ENCODE results near the gene AFF3.

DNA sequence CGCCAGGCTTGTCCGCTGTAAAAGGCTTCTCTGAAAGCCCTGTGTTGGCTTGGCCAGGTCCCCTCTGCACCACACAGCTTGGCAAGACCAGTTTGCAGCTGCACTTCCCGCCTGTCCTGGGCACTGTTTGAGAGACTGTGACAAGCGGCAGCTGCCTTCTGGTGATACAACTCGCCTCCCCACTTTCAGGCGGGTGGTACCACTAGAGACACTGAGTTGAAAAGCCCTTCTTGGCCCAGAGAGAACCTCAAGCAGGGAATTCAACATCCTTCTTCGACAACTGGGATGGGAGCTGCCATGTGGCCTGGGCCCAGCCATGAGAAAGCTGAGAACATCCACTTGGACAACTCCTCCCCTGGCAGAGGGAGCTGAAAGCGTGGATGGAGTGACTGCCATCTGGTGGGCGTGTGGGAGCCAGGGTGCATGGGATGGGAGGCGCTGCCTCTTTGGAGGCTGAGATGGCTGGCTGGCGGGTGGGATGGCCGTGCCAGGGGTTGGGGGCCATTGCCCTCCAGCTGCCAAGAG is 527.1 kb downstream of the AFF3 start:
- TF ChIP-seq, protein P1, sequence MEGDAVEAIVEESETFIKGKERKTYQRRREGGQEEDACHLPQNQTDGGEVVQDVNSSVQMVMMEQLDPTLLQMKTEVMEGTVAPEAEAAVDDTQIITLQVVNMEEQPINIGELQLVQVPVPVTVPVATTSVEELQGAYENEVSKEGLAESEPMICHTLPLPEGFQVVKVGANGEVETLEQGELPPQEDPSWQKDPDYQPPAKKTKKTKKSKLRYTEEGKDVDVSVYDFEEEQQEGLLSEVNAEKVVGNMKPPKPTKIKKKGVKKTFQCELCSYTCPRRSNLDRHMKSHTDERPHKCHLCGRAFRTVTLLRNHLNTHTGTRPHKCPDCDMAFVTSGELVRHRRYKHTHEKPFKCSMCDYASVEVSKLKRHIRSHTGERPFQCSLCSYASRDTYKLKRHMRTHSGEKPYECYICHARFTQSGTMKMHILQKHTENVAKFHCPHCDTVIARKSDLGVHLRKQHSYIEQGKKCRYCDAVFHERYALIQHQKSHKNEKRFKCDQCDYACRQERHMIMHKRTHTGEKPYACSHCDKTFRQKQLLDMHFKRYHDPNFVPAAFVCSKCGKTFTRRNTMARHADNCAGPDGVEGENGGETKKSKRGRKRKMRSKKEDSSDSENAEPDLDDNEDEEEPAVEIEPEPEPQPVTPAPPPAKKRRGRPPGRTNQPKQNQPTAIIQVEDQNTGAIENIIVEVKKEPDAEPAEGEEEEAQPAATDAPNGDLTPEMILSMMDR (conservative IDR thresholded peaks at IDR 0.05), result peak; percentile 41; the same call in 1 of the 2 replicates
- TF ChIP-seq EZH2 (IDR thresholded peaks at IDR 0.05; ENCODE audit: low read depth), result no peak

Measured in PC-9 (cell line).